Body of pancreas (tissue), 4 donors: ENCODE data around the gene TMED3. TPM values are rescaled to one million over a fixed set of nuclear protein-coding genes. Genes with fewer than 3 reads are reported as not detected.

ENCODE experiments used
- ATAC-seq: fragments of 150-250 bp; one replicate; pipeline ENCODE4 v1.9.1; 2016
- DNase-seq, 4 donors: peaks; one replicate each; pipeline ENCODE4 v3.0.0-alpha.2; 2019
- H3K27ac ChIP-seq, 4 donors: fragments of 200-600 bp; sonication (generic); 1 replicate in 3 of 4; 2 replicates in 1 of 4; pipeline versions ENCODE4 v1.5.1 to v1.6.1; 2016 to 2019; ENCODE audit warnings: mild to moderate bottlenecking in 1 of 4, mixed read lengths in 1 of 4, moderate library complexity in 1 of 4
- H3K27me3 ChIP-seq, 2 donors: fragments of 200-600 bp; sonication (generic); one replicate each; pipeline ENCODE4 v1.6.0; 2016; ENCODE audit warnings: mild to moderate bottlenecking in 1 of 2
- H3K36me3 ChIP-seq, 2 donors: fragments of 200-600 bp; sonication (generic); replicated peaks in 1 of 2; 2 replicates each; pipeline ENCODE4 v1.5.1; 2016; ENCODE audit warnings: low read depth in 2 of 2; ENCODE audit not compliant: insufficient read depth in 1 of 2
- H3K4me1 ChIP-seq: fragments of 200-600 bp; sonication (generic); one replicate; pipeline ENCODE4 v1.6.0; 2016
- H3K4me3 ChIP-seq, 2 donors: fragments of 200-600 bp; sonication (generic); 1 replicate in 1 of 2; 2 replicates in 1 of 2; pipeline ENCODE4 v1.5.1; 2016 to 2019
- H3K9me3 ChIP-seq, 3 donors: fragments of 200-600 bp; sonication (generic); 1 replicate in 2 of 3; 2 replicates in 1 of 3; pipeline ENCODE4 v1.5.1; 2016
- POLR2A ChIP-seq, 3 donors: fragments of 450-650 bp; IDR thresholded peaks; one replicate each; pipeline ENCODE4 v1.6.1; 2016; ENCODE audit warnings: antibody characterized with exemption in 3 of 3, mild to moderate bottlenecking in 2 of 3
- WGBS, 2 donors: methylation state at CpG; one replicate each; pipeline ENCODE4 v1.1.5; 2017; 5-methylcytosine and 5-hydroxymethylcytosine counted together
- intact Hi-C: fragments of 100-400 bp; cut with DNase I; formaldehyde crosslinking; loops from one replicate; pipeline ENCODE4 v1.15.1; 2023
- total RNA-seq, 2 donors: library from RNA; depleted of rRNA; stranded (reverse); fragments of >200 nt; gene quantifications; one replicate each; pipeline ENCODE4 v1.1.0, GENCODE V29; 2016
- TF ChIP-seq, protein P1 (sequence below), 7 experiments: fragments of 450-650 bp in 4 of 7; fragments of 200-600 bp in 3 of 7; sonication (generic) in 3 of 7; IDR thresholded peaks; one replicate each; pipeline ENCODE4 v1.5.1; 2016 to 2019; ENCODE audit warnings: antibody characterized with exemption in 7 of 7

TMED3 gene
- total RNA-seq: 10 to 100 TPM; 82.1 to 98.1 TPM

DNA sequence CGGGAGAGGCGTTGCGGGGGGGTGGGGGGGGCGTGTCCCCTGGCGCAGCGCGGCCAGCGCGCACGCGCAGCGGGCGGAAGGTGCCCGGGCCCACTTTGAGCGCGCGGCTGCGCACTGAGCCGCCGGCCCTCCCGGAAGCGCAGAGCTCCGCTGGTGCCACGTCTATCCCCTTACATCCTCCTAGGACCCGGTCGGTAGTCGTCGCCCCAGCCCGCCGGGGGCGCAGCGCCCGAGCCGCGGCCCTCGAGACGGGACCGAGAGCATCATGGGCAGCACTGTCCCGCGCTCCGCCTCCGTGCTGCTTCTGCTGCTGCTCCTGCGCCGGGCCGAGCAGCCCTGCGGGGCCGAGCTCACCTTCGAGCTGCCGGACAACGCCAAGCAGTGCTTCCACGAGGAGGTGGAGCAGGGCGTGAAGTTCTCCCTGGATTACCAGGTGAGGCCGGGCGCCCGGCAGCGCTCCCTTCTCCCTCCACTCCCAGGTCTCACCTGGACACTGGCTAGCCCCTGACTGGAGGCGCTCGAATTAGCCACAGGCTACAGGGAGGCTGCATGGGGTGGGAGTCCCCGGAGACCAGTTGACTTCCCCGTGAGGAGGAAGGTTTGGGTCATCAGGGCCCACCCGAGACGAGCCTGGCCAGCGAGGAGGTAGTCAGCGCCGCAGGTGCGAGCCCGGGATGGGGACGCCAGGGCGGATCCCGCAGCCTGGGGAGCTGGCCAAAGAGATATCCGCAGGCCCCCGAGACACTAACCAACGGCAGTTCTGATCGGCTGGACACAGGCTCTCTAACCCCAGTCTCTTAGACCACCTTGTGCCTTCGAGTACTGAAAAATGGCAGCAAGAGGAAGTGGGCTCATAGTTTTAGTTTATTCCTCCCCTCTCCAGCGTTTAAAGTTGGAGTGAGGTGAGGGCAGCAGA is at the start of gene TMED3:
Gene TMED3 (plus strand): TSS at position 128 of the 916 bp plus-strand sequence. CDS start 138 bp downstream, at position 266.
- peak within 1 kb of the TSS; percentile 48 to 72 for H3K4me3 ChIP-seq
- H3K9me3 ChIP-seq: no peaks in the 10 kb centered on the region
- TF ChIP-seq, protein P1, sequence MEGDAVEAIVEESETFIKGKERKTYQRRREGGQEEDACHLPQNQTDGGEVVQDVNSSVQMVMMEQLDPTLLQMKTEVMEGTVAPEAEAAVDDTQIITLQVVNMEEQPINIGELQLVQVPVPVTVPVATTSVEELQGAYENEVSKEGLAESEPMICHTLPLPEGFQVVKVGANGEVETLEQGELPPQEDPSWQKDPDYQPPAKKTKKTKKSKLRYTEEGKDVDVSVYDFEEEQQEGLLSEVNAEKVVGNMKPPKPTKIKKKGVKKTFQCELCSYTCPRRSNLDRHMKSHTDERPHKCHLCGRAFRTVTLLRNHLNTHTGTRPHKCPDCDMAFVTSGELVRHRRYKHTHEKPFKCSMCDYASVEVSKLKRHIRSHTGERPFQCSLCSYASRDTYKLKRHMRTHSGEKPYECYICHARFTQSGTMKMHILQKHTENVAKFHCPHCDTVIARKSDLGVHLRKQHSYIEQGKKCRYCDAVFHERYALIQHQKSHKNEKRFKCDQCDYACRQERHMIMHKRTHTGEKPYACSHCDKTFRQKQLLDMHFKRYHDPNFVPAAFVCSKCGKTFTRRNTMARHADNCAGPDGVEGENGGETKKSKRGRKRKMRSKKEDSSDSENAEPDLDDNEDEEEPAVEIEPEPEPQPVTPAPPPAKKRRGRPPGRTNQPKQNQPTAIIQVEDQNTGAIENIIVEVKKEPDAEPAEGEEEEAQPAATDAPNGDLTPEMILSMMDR (IDR thresholded peaks at IDR 0.05): peak in 4 of 7 experiments; percentile 32 to 54 (median 40)
- peak; percentile 59 to 81 (median 77) for TF ChIP-seq POLR2A (IDR thresholded peaks at IDR 0.05)
- H3K27ac ChIP-seq: peak within 1 kb of the TSS; percentile 36 to 83 (median 64)
- intact Hi-C loops: no loop called here
- H3K4me1 ChIP-seq: peaks cover 49% of the 10 kb centered on the region
- 0% methylated on average over 12 to 65 of the region's 76 CpGs for WGBS, 2 donors
- H3K27me3 ChIP-seq: no peaks in the 10 kb centered on the region
- ATAC-seq (peak; percentile 92), DNase-seq (peak; percentile 82 to 90 (median 87))
- peaks cover 0 to 2% of the 10 kb centered on the region in 2 donors for H3K36me3 ChIP-seq

DNA sequence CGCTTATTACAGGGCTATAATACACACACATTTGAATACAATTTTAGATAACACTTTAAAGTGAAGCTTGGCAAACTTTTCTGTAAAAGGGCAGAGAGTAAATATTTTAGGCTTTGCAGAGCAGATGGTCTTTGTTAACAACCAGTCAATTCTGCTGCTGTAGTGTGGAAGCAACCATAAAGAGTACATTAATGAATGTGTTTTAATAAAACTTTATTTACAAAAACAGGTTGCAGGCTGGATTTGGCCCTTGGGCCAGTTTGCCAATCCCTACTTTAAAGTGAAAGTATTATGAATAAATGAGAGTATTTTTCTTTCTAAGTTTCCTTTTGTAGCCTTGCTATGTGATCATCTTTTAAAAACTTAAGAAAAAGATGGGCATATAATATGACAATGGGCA is 49.1 kb upstream of the TMED3 start:
- H3K27me3 ChIP-seq: no peaks in the 10 kb centered on the region
- H3K4me3 ChIP-seq: no peak overlapping the region
- no peak overlapping the region for H3K27ac ChIP-seq
- no peaks in the 10 kb centered on the region for H3K36me3 ChIP-seq
- TF ChIP-seq, protein P1 (IDR thresholded peaks at IDR 0.05): no peak
- TF ChIP-seq POLR2A (IDR thresholded peaks at IDR 0.05): no peak
- WGBS, 2 donors: 68 to 86% methylated on average over 1 of the region's 1 CpG
- no peak for DNase-seq
- no peaks in the 10 kb centered on the region for H3K4me1 ChIP-seq
- intact Hi-C loops: no loop called here
- no peaks in the 10 kb centered on the region for H3K9me3 ChIP-seq
- no peak for ATAC-seq

DNA sequence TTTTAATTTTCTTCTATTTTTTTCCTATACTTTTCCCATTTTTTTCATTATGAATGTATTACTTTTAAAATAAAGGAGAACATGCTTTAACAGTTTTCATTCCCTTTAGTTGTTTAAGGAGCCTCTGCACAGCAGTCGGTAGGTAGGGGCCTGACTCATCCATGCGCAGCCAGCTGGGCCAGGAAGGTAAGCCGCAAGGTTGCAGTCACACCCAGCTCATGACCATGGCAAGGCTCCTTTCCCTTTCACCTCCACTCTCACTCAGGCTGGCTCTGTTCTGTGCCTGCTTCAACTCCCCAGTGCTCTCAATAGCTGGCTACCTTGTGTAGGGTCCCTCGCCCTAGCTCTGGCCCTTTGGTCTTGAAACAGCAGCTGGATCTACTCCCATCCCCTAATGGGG is 45.7 kb upstream of the TMED3 start:
- H3K36me3 ChIP-seq: no peaks in the 10 kb centered on the region
- no peak overlapping the region for H3K4me3 ChIP-seq
- no peaks in the 10 kb centered on the region for H3K4me1 ChIP-seq
- ATAC-seq: no peak
- no peak overlapping the region for H3K27ac ChIP-seq
- no peaks in the 10 kb centered on the region for H3K27me3 ChIP-seq
- no peak for DNase-seq
- WGBS, 2 donors: 83 to 85% methylated on average over 4 of the region's 4 CpGs
- TF ChIP-seq POLR2A (IDR thresholded peaks at IDR 0.05): no peak
- TF ChIP-seq, protein P1 (IDR thresholded peaks at IDR 0.05): no peak
- no peaks in the 10 kb centered on the region for H3K9me3 ChIP-seq
- intact Hi-C loops: no loop called here

DNA sequence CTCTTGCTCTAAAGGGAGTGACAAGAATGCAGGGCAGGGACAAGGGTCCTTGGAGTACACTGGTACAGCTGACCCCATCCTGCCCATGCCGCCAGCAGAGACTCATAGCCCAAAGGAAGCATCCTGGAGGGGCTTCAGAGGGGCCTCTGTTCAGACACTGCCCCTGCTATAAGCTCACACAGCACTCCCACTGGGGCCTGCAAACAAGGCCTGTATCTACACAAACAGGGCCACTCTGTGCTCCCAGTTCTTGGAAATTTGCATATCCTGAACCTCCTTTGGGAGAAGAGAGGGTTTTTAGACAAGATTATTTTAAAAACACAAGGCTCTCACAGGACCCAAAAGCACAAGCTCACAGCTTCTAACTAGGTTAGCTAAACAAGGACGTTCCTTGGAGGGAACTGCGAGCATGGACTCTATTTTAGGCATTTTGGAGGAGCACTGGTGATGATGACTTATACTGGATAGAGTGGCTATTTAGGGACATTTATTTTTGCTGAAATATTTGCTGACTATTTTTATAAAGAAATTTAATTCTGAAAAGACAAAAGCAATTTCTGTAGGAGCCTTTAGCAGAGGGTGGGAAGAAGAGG is 44.8 kb upstream of the TMED3 start:
- no peaks in the 10 kb centered on the region for H3K4me1 ChIP-seq
- H3K27ac ChIP-seq: no peak overlapping the region
- no peaks in the 10 kb centered on the region for H3K36me3 ChIP-seq
- intact Hi-C loops: no loop called here
- no peaks in the 10 kb centered on the region for H3K9me3 ChIP-seq
- TF ChIP-seq POLR2A (IDR thresholded peaks at IDR 0.05): no peak
- TF ChIP-seq, protein P1 (IDR thresholded peaks at IDR 0.05): no peak
- no peak for DNase-seq
- no peak for ATAC-seq
- no peak overlapping the region for H3K4me3 ChIP-seq
- H3K27me3 ChIP-seq: no peaks in the 10 kb centered on the region
- WGBS, 2 donors: 75 to 79% methylated on average over 3 of the region's 3 CpGs
